Skin epidermis (tissue), 12 donors: ENCODE results near the gene EXOC3L2.

Experiments
- H3K27ac ChIP-seq, 21 experiments: fragments of 200-600 bp; sonication (generic) in 11 of 21; one replicate each; pipeline ENCODE4 v1.5.0; 2020; ENCODE audit warnings: mild to moderate bottlenecking in 3 of 21, inconsistent platforms in 2 of 21, moderate library complexity in 2 of 21
- H3K4me3 ChIP-seq, 7 experiments: fragments of 200-600 bp; sonication (generic) in 2 of 7; one replicate each; pipeline ENCODE4 v1.5.0; 2020; ENCODE audit warnings: inconsistent platforms in 2 of 7, mild to moderate bottlenecking in 2 of 7, moderate library complexity in 1 of 7

Gene EXOC3L2

DNA sequence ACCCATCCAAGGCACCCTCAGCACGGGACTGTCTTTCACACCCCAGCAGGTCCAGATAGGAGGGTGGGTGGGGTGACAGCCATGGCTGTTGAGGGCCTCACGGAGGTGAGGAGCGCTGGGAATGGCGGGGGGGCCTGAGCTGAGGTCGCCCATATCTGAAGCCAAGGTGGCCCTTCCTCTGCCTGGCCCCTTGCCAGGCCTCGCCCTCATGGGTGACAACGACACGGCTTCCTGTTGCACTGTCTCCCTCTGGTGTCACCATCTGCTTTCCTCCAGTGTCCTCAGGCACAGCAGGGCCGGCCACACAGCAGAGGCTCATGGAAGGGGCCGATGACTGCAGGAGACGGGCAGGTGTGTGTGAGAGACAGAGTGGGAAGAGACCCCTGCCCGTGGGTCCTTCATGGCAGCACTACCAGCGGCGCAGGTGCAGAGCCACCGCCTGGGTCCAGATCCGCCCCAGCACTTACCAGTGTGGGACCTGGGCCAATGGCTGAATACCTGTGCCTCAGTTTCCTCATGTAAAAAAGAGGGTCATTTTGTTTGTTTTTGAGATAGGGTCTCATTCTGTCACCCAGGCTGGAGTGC, 76.3 kb downstream of the EXOC3L2 start:
- no peak overlapping the region for H3K4me3 ChIP-seq
- H3K27ac ChIP-seq, result no peak overlapping the region

DNA sequence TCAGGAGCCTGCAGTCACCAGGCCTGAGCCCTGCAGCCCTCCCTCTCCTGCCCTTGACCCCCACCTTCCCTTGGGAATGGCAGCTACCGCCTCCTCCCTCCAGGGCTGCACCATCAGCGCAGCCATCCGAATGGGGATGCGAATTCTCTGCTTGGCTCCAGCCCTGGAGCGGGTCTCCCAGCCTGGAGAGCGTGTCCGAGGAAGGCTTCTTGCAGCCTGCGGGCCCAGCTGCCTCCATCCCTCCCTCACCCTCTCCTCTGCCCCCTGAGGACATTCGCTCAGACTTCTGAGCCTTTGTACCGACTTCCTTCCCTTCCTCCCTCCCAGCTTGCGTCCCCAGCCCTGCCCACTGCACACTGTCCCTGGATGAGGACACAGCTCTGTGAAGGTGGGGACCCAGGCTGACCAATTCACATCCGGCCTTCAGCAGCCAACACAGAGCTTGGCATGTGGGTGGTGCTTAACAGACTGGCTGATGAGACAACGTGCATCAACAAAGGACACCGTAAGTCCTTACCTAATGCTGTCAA, 78.4 kb downstream of the EXOC3L2 start:
- Histone ChIP-seq H3K27ac (peak overlapping the region in 2 of 21 experiments; percentile 31 to 35), H3K4me3 (no peak overlapping the region)

DNA sequence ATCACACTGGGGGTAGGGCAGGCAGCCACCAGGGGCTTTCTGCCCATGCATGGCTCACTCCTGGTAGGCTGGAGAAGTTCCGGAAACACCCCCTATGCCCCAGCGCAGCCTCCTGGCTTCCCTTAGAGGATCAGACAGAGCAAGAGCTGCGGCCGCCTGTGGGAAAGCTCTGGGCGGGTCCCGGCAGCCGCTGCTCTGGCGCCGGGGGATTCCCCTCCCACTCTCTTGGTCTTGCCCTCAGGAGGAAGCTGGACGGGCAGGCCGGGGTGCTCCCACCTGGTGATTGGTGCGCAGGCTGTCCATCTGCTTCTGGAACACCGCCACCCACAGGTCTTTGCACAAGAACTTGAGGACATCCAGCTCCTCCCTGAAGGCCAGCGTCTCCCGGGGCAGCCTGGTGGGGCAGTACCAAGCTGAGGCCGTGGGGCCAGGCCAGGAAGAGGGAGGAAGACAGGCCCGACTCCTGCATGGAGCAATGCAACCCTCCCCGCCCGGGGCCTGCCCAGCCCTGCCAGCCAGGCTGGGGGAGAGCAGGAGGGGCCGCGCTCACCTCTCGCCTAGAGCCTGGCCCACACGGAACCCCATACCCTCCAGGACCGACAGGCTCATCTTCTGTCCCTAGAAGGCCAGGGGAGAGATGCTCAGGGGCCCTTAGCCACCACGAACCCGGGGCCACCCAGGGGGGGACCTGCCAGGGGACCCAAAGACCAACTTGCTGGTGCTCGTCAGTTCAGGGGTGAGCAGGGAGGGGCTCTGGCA, 80.5 kb downstream of the EXOC3L2 start:
- Histone ChIP-seq H3K4me3 (no peak overlapping the region), H3K27ac (peak overlapping the region in 16 of 21 experiments; percentile 4 to 75 (median 49))

DNA sequence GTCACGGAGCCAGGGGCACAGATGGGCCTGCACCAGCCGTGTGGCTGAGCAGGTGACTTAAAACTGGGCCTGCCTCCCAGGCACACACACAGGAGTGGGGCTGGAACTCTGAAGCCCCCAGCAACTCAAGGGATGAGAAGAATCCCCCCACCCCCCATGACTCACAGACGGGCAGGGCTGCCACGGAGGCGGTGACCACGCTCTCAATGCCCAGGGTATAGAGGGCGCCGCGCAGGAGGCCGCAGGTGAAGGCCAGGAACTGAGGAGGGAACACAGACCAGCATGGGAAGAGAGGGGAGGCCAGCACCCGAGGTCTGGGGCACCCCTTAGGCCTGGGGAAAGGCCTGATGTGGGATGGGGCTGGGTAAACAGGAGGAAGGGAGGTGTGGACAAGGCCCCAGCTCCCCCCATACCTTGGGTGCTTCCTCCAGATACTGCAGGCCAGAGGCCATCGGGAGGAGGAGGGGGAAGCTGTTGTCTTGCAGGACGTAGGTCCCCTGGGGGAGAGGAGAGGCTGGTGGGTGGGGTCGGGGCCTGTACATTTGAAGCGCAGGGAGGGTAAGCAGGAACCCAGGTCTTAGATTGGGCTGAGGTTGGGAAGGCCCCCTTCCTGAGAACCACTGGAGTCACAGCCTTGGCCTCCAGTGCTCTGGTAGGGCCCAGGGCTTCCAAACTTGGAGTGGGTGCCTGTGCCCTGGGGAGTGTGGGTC, 81.3 kb downstream of the EXOC3L2 start:
- Histone ChIP-seq H3K27ac (peak overlapping the region in 16 of 21 experiments; percentile 4 to 75 (median 54)), H3K4me3 (no peak overlapping the region)

DNA sequence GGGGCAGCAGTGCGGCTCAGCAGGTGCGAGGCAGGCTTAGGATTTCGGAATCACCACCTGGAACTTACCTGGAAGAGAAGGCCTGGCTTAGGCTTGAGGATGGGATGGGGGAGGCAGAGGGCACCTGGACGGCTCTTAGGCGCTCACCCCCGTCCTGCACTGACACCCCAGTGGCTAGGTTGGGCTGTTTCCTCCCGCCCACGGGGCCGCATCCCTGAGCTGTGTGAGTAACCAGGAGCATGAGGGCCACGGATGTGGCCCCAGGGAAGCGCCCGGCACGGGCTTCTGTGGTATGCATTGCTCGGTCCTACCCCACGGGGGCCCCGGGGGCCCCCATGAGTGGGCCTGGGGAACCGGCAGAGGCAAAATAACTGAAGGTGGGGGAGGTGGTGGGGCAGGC, 82.1 kb downstream of the EXOC3L2 start:
- H3K4me3 ChIP-seq, result no peak overlapping the region
- peak overlapping the region in 11 of 21 experiments; percentile 15 to 76 (median 68) for H3K27ac ChIP-seq

DNA sequence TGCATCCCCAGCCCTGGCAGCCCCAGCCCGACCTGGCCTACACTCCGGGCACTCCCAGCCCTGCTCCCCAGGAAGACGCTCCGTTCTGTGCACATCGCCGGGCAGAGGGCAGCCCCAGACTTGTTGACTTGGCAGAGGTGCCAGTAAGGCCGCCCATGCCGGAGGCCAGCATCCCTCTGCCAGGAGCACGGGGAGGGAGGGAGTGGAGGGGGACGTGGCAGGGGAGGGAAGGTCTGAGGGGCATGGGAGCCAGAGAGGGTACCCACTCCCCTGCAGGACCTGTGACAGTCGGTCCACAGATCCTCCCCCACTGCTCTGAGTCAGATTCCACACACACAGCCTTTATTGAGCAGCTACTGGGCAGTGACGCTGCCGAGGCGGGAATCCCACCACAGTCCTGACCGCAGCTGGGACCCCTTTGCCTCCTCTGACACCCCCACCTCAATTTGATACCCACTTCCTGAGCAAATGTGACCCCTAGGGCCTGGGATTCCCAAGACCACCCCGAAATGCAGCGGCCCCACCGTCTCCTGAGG, 82.5 kb downstream of the EXOC3L2 start:
- Histone ChIP-seq H3K4me3 (peak overlapping the region in 6 of 7 experiments; percentile 10 to 39 (median 18)), H3K27ac (peak overlapping the region in 18 of 21 experiments; percentile 16 to 76 (median 67))
